Activated naive CD4-positive, alpha-beta T cell treated with anti-CD3 and anti-CD28 coated beads, Interleukin-2, amount 50 U/mL, for 16 hours (primary cell): ENCODE measurements around the gene ANKMY2.
"Not testable (repeated sequence)": the region's sequence is repeated elsewhere in the genome, so short reads cannot be mapped to it uniquely, and the experiment has no call there.

Experiments used
- DNase-seq: peaks from one replicate; pipeline ENCODE4 v3.0.0-alpha.2; 2020

The ANKMY2 gene

DNA sequence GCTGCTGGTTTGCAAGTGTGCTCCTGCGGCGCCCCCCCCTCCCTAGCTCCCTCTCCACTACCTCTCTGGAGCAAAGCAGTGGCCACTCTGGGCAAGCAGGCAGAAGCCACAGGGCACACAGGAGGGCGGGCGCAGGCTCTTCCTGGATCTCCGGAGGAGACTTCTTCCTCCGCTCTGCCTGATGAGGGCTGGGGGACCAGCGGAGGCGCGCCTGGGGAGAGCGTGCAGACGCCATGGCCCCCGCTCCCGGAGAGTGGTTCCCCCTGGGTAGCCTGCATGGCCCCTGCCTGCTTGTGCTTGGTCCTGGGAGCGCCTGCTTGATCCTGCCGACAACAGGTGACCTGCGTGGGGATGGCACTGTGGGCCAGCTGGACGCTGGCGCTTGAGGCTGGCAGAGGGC is 29.0 kb downstream of the ANKMY2 start:
- DNase-seq = no peak

DNA sequence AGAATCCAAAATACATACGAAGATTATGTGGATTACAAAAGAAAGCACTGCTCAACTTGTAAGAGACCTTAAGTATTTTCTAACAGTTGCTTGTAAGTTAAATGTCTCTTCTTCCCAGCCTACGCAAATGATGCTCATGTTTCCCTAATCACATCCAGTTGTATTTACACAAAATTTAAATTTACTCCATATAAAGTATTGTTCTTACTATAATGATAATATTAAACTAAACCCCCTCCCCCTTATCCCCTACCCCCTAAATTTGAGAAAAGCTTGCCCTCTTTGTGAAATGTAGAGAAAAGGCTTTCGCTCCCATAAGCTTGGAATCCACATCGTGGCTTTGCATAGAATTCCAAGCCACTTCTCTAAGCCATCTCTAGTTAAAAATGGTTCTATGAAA is 29.4 kb downstream of the ANKMY2 start:
- DNase-seq = no peak

DNA sequence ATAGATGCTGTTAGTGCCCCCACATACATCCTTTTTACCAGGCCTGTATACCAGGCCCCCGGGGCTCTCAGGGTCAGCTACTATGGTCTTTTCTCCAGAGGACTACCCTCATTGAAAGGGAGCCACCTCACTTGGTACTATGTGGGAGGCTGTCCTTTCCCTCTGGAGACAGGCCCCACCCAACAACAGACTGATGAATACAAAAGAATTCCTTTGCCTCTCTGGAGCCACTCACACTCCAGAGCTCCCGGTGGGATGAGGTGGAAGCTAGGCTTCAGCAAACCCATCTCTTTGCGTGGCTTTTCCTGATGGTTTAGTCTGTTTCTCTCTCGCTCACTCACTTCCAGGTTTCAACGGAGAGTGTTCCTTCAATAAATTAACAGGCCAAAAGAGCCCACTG is 30.3 kb downstream of the ANKMY2 start:
- no peak for DNase-seq

DNA sequence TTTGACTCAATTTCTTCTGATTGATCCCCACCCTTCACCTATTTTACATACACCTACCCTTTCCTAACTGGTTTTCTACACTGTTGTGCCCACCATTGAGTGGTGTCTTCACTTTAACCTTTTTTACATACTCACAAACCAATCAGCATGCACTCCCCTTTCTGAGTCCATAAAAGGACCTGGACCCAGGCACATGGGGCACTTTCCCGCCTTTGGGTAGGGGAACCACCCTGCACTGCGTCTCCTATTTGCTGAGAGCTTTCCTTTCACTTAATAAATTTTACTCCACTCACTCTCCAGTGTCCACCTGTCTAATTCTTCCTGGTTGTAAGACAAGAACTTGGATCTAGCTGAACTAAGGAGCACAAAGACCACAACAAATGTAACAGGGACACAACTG is 33.8 kb downstream of the ANKMY2 start:
- DNase-seq = no peak

DNA sequence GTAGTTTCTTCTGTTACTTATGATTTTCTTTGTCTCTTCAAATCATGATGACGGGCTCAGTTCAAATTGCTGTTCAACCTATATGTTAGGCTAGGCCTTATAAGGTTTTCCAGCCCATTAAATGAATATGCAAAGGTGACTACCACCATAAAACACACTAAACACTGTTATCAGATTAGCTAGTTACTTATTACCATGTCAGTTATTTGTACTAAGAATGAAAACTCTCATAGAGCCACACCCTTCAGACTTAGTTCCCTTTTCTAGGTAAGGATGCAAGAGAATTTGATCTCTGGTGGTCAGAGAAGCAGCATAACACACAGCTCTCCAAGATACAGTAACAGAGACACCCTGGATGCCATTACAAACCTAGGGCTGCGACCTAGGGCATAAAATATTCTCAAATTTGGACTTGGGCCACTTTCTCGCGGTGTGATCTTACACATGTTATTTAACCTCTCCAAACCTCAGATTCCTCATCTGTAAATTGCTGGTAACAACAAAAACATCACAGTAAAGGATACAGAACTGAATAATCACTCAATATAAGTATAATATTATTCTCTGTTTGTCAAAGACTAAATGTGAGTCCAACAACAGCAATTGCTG is 35.6 kb downstream of the ANKMY2 start:
- no peak for DNase-seq

DNA sequence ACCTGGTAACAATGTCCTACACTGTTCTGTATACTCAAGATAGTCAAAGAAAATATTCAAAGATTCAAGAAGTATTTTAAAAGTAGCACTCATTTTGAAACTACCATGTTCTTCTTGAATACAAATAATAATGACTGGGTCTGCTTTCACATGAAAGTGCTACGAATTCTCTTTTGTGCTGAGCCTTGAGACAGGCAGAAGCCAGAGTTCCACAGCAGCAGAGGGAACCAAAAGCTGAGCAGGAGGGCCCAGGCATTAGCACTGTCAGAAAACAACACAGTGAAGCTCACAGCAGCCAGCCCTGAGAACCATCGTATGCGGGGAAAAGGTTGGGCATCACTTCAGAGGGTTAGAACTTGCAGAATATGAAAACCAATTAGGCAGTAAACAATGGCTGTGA is 38.9 kb downstream of the ANKMY2 start:
- no peak for DNase-seq

DNA sequence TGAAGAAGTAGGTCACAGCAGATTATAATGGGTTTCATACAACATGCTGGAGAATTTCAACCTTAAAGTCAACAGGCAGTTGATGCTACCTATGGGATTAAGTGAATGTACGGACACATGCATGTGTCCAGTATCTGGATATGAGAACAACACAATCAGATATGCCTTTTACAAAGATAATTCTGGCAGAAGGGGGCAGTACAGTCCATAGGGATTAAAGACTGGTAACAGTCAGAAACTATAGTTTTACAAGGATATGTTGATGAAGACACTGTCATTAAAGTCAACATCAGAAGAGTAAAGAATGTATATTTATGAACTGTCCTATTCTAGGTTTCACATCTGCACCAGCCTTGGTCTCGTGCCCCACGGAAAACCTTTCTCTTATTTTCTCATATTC is 41.5 kb downstream of the ANKMY2 start:
- DNase-seq = no peak

DNA sequence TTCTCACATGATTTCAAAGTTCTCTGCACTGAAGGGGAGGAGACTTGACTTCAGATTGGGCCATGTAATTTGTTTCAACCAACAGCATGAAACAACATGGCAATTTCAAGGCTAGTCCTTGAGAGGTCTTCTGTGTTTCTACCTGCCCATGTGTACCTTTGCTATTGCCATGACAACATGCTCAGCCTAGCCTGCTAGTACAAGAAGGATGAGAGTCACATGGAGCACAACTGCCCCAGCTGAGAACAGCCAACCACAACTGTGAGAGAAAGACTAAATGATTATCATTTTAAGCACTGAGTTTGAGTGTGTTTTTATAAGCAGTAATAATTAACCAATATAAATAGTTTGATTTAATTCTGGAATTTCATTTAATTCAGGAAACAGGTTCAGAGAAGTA is 41.9 kb downstream of the ANKMY2 start:
- no peak for DNase-seq

DNA sequence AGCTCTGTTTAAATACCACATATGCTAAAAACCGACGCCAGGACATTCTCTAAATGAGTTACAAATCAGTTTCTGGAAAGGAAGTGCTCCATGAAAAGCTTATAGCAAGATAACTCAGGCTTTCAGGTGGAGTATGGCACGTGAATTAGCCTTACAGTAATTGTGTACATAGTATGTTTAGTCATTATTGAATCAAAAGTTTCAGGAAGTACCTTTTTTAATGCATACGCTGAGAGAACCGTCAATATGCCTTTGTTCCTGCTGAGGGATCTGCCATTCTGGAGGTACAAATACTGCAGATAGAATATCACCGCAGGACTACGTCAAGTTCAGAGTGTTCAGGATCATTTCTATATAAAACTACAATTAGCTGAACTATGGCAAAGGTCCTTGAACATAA is 45.7 kb downstream of the ANKMY2 start:
- no peak for DNase-seq

DNA sequence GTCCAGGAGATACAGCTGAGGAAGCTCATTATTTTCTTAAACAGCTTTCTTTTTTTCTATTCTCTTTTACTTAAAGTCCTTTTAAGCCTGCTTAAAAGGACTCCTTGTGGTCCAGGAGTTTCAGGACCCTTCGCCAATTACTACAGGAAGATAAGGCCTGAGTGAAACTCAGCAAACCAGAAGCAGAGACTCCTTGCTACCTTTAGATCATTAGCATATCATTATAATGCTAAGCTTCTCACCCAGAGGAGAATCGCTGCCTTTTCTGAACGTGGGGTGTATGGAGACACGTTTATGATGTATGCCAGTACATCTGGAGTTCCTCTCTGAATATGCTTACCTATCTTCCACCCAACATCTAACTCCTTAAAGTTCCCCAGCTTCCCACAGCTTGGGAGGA is 47.5 kb downstream of the ANKMY2 start:
- DNase-seq = no peak

DNA sequence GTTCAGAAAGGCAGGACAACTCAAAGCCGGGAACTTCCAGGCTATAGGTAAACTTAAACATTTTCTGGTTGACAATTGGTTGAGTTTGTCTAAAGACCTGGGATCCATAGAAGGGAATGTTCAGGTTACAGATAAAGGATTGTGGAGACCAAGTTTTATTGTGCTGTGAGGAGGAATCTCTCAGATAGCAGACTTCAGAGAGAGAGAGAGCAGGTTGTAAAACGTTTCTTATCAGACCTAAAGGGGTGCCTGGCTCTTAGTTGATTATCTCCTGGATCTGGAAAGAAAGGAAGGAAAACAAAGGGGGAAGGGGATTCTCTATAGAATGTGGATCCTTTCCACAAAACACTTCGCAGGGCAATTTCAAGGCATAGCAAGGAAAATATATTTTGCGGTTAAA is 50.0 kb downstream of the ANKMY2 start:
- DNase-seq = not testable (repeated sequence)

DNA sequence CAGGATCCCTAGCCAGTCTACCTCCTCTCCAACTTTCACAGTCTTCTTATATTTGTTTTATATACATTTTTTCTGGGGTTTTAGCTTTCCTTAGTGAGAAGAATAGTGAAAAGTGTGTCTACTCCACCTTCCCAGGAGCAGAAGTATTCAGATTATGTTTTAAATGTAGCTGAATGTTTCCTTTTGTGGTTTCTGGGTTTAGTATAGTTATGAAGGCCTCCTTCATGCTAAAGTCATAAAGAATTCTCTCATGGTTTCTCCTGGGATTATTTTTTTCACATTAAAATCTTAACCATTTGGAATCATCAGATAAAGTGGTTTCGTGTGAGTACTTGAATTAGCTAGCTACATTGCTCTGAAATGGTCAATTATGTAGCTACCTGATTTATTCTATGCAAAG is 50.9 kb downstream of the ANKMY2 start:
- DNase-seq = no peak

DNA sequence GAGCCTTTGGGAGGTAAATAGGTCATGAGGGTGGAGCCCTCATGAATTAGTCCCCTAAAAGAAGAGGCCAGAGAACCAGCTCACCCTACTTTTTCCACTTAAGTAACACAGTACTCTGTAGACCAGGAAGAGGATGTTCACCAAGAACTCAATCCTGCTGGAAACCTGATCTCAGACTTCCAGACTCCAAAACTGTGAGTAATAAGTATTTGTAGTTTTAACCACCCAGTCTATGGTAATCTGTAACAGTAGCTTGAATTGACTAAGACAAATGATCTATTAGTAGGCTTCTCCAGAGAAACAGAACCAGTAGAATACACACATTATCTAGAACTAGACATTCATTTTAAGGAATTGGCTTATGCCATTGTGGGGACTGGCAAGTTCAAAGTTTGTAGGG is 51.5 kb downstream of the ANKMY2 start:
- no peak for DNase-seq

DNA sequence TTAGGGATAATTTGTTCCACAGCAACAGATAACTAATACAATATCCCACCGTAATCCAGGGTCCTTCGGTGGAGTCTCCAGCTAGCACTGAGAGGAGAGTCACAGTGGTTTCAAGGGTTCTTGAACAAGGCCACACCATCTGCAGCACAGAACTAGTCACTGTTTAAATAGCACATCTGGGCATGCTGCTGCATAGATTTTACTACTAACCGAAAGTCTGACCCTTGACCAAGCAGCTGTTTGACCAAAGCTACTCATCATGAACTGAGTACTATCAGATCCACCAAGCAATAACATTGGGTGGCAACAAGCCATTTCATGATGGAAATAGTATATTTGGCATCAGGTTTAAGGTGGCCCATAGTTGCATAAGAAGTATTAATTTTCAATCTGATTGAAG is 53.2 kb downstream of the ANKMY2 start:
- no peak for DNase-seq

DNA sequence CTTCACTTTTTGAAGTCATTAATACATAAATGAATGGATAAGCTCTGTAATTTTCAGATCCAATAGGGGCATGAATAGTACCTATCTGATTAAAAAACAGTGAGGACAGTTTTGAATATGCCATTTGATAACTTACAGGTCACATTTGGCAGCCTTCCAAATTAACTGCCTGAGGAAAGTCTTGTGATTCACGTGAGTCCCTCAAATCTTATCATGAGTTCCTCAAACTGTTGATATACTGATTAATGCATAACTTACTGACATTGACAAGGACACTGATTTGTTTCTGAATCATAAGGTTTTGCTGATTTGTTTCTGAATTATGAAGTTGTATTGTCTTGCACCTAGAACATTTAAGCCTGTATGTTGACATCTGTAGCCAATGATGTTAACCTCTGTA is 55.1 kb downstream of the ANKMY2 start:
- no peak for DNase-seq

DNA sequence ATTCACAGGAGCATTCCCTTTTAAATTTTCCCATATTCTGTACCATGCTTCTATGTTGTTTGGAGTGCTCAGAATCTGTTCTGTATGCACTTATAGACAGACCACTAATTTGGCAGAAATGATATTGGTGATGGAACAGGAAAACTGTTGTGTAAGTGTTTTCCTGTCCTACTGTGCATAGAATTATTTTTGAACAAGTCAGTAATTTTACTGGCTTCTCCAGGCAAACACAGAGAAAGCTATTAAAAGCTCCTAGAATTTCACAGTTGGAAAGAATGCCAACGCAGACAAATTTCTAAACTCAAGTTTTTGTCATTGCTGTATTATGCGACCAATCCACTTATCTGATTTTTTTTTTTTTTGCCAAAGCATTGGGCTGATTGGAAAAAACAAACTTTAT is 55.7 kb downstream of the ANKMY2 start:
- DNase-seq = no peak

DNA sequence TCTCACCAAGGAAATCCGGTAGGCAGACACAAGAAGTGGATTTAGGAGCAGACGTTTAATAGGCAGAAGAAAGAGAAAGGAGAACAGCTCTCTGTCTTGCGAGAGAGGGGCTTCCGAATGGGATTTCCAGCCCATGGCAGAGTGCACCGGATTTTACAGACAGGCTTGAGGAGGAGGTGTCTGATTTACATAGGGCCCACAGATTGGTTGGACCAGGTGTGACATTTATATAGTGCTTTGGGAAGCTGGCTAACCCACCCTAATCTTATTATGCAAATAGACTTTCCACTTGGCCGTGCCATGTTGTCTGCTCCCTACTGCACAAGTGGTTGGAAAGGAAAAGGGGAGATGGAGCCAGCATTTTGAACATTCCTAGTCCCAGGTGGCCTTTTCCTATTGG is 57.8 kb downstream of the ANKMY2 start:
- no peak for DNase-seq

DNA sequence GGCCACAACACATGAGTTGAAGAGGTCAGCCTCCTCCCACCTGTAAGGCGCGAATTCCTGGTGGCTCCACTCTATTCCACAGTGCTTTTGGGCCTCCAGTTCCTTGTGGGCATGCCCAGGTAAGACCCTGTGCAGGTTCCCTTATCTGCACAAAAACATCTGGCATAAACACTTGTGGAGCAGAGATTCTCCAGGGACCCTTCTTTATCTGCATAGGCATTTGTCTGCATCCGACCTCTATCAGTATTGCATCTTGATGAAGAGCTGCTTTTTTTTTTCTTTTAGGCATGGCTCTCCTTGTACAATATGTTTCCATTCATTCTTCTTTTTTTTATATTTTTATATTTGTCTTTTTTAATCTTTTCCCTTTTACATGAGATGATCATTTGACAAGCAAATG is 58.4 kb downstream of the ANKMY2 start:
- no peak for DNase-seq

DNA sequence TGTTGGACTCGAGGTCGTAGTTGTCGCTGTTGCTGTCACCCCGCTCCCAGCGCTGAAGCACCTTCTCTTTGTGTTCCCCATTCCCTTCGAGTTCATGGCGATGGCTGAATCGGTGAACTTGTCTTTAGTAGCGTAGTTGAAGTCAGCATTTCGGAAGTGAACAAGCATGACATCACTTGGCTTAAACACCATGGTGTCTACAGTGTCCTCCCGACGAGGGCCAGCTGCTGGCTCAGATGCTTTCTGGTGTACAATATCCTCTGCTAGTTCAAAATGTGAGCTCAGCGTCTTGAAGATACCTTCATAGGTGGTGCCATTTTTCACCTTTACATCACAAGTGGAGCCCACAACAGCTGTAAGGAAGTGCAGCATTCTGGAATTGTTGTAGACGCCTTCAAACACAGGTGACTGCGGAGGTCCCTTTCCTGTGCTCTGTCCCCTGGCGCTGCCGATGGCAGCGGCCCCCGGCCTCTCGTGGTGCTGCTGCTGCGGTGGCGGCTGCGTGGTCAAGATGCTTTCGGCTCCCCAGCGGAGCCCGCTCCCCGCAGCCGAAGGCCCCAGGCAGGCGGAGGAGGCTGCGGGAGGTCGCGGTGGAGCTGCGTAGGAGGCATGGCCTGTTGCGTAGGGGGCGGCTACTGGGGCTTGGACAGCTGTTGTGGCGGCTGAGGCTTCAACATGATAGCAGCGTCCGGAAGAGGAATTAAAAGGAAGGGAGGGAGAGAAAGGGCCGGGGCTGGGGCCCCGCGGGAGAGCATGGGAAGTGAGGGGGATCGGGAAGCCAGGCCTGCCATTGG is 59.3 kb downstream of the ANKMY2 start:
- no peak for DNase-seq

DNA sequence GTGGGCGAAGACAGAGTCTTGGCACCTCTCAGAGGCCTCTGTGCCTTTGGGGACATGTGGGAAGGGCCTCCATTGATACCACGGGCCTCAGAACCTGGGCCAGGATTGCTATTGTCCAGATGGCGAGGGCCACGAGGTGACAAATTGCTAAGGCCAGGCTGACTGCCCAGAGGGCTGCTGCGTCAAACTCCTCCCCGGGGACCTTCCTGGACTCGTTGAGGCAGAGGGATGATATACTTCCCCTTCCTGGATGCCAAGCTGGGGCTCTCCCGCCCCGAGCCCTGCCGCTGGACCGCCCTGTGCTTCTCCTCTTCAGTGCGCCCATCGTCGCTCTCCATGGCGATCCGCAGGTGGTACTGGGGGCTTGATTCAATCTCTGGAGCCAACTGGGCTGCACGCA is 60.0 kb downstream of the ANKMY2 start:
- DNase-seq = no peak

DNA sequence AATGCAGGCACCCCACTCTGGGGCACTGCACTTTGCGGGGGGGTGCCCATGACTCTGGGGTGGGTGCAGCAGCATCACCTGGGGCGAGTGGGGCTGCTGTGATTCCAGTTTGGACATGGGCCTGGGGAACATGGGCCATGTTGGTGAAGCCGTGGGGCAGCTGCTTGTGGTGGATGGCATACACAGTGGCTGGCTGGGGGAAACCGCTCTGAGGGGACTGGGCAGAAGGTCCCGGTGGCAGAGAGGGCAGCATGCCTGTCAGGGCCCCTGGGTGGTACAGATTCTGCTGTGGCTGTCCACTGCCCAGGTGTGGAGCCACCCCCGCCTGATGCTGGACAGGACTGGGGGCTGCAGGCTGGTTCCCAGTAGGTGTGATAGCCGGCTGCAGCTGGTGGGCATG is 61.7 kb downstream of the ANKMY2 start:
- no peak for DNase-seq

DNA sequence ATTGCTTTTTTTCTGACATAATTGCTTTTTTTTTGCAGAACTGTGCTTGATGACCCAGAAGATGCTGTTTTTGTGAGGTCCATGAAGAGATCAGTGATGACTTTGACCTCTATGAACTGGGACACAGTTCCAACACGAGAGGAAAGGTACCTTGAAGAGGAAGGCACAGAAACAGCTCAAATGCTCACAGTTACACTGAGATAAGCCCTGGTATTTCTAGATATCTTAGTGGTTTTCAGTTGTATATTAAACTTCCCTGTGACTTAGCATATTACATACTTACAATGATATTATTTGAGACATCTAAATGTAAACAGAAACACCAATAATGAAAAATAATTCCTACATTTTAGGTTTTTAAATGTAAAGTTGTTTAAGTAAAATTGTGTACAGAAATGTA is 64.3 kb downstream of the ANKMY2 start:
- DNase-seq = no peak

DNA sequence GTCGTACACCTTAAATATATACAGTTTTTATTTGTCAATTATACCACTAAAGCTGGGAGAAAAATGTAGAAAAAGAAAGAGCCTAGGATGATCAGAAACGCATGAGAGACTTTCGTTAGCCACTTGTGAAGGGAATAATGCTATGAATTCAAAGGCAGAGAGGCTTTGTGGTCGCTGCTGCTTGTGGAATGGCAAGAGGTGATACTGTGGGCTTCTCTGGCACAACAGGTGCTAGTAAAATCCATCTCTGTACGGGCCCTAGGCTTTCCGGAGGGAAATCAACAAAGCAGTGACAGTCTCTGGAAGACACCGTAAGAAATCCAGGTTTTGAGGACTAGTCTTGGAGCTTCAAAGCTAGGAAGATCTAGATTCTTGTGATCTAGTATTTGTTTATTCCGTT is 66.3 kb downstream of the ANKMY2 start:
- no peak for DNase-seq

DNA sequence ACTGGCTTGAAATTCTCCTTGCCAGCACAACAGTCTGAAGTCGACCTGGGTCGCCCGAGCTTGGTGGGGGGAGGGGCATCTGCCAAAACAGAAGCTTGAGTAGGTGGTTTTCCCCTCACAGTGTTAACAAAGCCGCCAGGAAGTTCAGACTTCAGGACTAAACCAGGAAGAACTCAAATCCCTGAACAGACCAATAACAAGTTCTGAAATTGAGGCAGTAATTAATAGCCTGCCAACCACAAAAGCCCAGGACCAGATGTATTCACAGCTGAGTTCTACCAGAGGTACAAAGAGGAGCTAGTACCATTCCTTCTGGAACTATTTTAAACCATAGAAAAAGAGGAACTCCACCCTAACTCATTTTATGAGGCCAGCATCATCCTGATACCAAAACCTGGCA is 73.6 kb downstream of the ANKMY2 start:
- no peak for DNase-seq

DNA sequence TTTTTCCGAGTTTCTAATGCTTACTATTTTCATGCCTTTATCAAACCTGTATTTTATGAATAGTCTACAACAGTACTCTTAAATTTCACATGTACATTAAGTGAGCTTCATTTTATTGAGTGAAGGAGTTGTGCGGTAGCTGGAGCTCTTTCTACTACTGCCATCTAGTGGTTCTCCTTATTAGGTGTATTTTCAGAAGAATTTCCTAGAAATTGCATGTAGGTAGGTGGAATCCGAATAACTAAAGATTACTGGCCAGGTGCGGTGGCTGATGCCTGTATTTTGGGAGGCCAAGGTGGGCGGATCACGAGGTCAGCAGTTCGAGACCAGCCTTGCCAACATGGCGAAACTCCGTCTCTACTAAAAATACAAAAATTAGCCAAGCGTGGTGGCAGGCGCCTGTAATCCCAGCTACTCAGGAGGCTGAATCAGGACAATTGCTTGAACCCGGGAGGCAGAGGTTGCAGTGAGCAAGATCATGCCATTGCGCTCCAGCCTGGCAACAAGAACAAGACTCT is 80.6 kb downstream of the ANKMY2 start:
- DNase-seq = no peak
